ENCODE results near the gene RNF212.

The RNF212 gene

DNA sequence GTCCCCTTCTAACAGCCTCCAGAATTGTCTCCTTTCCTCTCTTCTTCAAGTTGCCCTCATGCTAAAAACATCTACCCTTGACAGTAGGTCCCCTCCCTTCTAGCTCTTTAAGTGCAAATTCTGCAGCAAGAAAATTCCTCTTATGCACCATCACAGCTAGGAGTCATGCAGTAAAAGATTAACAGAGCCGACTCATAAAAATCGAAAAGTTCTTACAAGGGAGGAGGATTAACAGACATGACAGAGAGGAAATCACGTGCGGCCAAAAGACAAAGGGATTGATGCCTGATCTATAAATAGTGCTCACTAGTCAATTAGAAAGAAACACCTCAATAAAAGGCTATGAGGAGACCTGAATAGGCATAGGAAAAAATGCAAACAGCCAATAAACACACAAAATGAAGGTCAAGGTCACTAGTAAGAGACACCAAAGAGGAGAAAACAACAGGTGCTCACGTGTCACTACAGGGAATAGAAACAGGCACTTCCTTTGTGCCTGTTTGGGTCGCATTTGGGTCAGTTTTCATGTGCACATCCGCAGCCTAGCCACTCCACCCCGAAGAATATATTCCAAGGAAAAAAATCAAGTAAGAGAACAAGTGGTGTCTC, 3.4 kb downstream of the RNF212 start:
- H3K27me3 ChIP-seq (ENCODE audit: insufficient read depth, low read depth), result peaks cover 9% of the 10 kb centered on the region; the same call in 1 of the 2 replicates
- no peak overlapping the region for H3K4me2 ChIP-seq
- no peaks in the 10 kb centered on the region for H3K36me3 ChIP-seq (ENCODE audit: insufficient read depth)
- no peak overlapping the region for H3K9ac ChIP-seq
- no peaks in the 10 kb centered on the region for H4K20me1 ChIP-seq (ENCODE audit: insufficient read depth)
- H2AFZ ChIP-seq (ENCODE audit: low read depth), result no peak overlapping the region
- H3K4me3 ChIP-seq (IDR thresholded peaks at IDR 0.05; ENCODE audit: insufficient read depth, low read depth, low read length), result no peak overlapping the region
- H3K79me2 ChIP-seq (ENCODE audit: insufficient read depth, low read depth), result no peaks in the 10 kb centered on the region
- TF ChIP-seq, protein P1, sequence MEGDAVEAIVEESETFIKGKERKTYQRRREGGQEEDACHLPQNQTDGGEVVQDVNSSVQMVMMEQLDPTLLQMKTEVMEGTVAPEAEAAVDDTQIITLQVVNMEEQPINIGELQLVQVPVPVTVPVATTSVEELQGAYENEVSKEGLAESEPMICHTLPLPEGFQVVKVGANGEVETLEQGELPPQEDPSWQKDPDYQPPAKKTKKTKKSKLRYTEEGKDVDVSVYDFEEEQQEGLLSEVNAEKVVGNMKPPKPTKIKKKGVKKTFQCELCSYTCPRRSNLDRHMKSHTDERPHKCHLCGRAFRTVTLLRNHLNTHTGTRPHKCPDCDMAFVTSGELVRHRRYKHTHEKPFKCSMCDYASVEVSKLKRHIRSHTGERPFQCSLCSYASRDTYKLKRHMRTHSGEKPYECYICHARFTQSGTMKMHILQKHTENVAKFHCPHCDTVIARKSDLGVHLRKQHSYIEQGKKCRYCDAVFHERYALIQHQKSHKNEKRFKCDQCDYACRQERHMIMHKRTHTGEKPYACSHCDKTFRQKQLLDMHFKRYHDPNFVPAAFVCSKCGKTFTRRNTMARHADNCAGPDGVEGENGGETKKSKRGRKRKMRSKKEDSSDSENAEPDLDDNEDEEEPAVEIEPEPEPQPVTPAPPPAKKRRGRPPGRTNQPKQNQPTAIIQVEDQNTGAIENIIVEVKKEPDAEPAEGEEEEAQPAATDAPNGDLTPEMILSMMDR (conservative IDR thresholded peaks at IDR 0.05; ENCODE audit: low read depth, low read length), result no peak
- H3K4me1 ChIP-seq (ENCODE audit: low read depth, poor library complexity, severe bottlenecking), result no peaks in the 10 kb centered on the region
- no peak overlapping the region for H3K27ac ChIP-seq

DNA sequence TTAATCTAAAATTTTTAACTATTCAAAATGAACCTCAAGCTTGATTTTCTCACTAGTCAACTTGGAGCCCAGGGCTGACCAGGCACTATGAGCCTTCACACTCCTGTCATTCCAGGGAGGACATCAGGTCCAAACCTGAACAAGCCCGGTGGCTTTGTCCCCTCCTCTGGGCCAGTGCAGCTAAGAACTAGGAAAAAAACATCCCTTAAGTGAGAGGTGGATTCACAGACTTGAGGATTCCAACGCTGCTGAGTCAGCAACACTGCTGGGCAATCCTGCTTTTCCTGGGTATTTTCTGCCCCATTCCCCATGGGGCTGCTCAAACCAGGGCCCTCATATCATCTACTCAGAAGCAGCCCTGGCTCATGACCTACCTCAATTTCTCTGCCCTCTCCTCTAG, 4.0 kb downstream of the RNF212 start:
- H3K4me1 ChIP-seq (ENCODE audit: low read depth, poor library complexity, severe bottlenecking), result no peaks in the 10 kb centered on the region
- TF ChIP-seq, protein P1 (conservative IDR thresholded peaks at IDR 0.05; ENCODE audit: low read depth, low read length), result no peak
- no peaks in the 10 kb centered on the region for H4K20me1 ChIP-seq (ENCODE audit: insufficient read depth)
- peaks cover 9% of the 10 kb centered on the region; the same call in 1 of the 2 replicates for H3K27me3 ChIP-seq (ENCODE audit: insufficient read depth, low read depth)
- H3K4me3 ChIP-seq (IDR thresholded peaks at IDR 0.05; ENCODE audit: insufficient read depth, low read depth, low read length), result no peak overlapping the region
- H3K79me2 ChIP-seq (ENCODE audit: insufficient read depth, low read depth), result no peaks in the 10 kb centered on the region
- no peak overlapping the region for H2AFZ ChIP-seq (ENCODE audit: low read depth)
- no peak overlapping the region for H3K4me2 ChIP-seq
- H3K36me3 ChIP-seq (ENCODE audit: insufficient read depth), result no peaks in the 10 kb centered on the region
- no peak overlapping the region for H3K27ac ChIP-seq
- no peak overlapping the region for H3K9ac ChIP-seq

DNA sequence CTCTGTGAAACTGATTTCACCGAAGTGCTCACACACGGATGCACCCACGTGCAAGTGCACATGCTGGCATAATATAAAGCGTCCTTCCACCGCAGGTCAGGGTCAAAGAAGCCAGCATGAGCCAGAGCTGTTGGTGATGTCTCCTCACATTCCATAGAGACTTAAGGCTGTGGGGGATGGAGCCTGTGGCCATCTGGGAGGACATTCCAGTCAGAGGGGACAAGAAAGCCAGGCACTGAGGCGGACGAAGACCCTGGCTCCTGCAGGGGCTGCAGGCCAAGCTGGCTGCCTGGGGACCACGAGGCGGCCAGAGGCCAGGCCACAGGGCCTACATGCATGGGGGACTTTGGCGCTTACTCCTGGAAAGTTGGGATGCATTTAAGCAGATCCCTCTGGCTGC, 7.7 kb downstream of the RNF212 start:
- Histone ChIP-seq H3K4me1 (ENCODE audit: low read depth, poor library complexity, severe bottlenecking) (no peaks in the 10 kb centered on the region), H4K20me1 (ENCODE audit: insufficient read depth) (no peaks in the 10 kb centered on the region)
- TF ChIP-seq, protein P1 (conservative IDR thresholded peaks at IDR 0.05; ENCODE audit: low read depth, low read length), result no peak

DNA sequence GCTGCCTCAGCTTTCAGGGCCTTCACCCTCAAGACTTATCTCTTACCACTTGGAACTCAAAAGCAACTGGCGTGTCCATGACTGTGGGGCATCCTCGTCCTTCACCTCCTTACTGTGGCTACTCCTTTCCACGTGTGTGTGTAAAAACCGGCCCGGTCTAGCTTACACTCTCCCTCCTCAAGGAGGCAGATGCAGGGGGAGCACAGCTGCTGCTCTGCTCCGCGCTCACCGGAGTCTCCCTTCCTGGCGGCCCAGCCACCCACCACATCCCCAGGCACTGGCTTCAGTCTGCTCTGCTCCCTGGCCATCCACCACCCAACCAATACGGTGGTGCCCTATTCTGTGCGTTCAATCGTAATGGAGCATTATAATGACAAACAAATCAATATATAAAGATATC, 8.3 kb downstream of the RNF212 start:
- H3K4me2 ChIP-seq, result no peak overlapping the region
- H3K4me3 ChIP-seq (IDR thresholded peaks at IDR 0.05; ENCODE audit: insufficient read depth, low read depth, low read length), result no peak overlapping the region
- H4K20me1 ChIP-seq (ENCODE audit: insufficient read depth), result no peaks in the 10 kb centered on the region
- no peak overlapping the region for H2AFZ ChIP-seq (ENCODE audit: low read depth)
- no peak overlapping the region for H3K27ac ChIP-seq
- H3K27me3 ChIP-seq (ENCODE audit: insufficient read depth, low read depth), result peaks cover 5% of the 10 kb centered on the region; the same call in 1 of the 2 replicates
- TF ChIP-seq, protein P1 (conservative IDR thresholded peaks at IDR 0.05; ENCODE audit: low read depth, low read length), result no peak
- H3K79me2 ChIP-seq (ENCODE audit: insufficient read depth, low read depth), result no peaks in the 10 kb centered on the region
- no peak overlapping the region for H3K9ac ChIP-seq
- no peaks in the 10 kb centered on the region for H3K4me1 ChIP-seq (ENCODE audit: low read depth, poor library complexity, severe bottlenecking)
- no peaks in the 10 kb centered on the region for H3K36me3 ChIP-seq (ENCODE audit: insufficient read depth)

More for the DNA sequence above, 7.7 kb downstream of the RNF212 start:
- Histone ChIP-seq H3K36me3 (ENCODE audit: insufficient read depth) (no peaks in the 10 kb centered on the region), H2AFZ (ENCODE audit: low read depth) (no peak overlapping the region), H3K79me2 (ENCODE audit: insufficient read depth, low read depth) (no peaks in the 10 kb centered on the region), H3K4me2 (no peak overlapping the region), H3K4me3 (IDR thresholded peaks at IDR 0.05; ENCODE audit: insufficient read depth, low read depth, low read length) (no peak overlapping the region), H3K9ac (no peak overlapping the region), H3K27me3 (ENCODE audit: insufficient read depth, low read depth) (peaks cover 7% of the 10 kb centered on the region; the same call in 1 of the 2 replicates), H3K27ac (no peak overlapping the region)

Data from KMS-11 (cell line).